NCI-H2227 (cell line): ENCODE results near the gene IL24.

ENCODE experiments used
- DNase-seq: peaks from one replicate; lab custom pipeline; 2025; ENCODE audit not compliant: unreplicated experiment; lab: John Stamatoyannopoulos, UW

Gene IL24

GRCh38 chr1:206903687-206904086 lies 6.4 kb downstream of the IL24 start:
- DNase-seq: no peak

GRCh38 chr1:206904423-206905142 lies 7.3 kb downstream of the IL24 start:
- no peak for DNase-seq

- no peak for DNase-seq
These were observed 8.3 kb downstream of the IL24 start for GRCh38 chr1:206905295-206906164.

GRCh38 chr1:206907304-206907991 lies 10.2 kb downstream of the IL24 start:
- DNase-seq: peak; percentile 8

- DNase-seq: no peak
These were observed 10.8 kb downstream of the IL24 start for GRCh38 chr1:206908038-206908437.

GRCh38 chr1:206909161-206909882 lies 12.1 kb downstream of the IL24 start:
- peak; percentile 45 for DNase-seq

GRCh38 chr1:206909883-206910318 lies 12.7 kb downstream of the IL24 start:
- no peak for DNase-seq

- peak; percentile 61 for DNase-seq
These were observed 13.9 kb downstream of the IL24 start for GRCh38 chr1:206911064-206911663.

- peak; percentile 89 for DNase-seq
These were observed 15.3 kb downstream of the IL24 start for GRCh38 chr1:206912445-206913095.

GRCh38 chr1:206913766-206914537 lies 16.7 kb downstream of the IL24 start:
- DNase-seq: no peak

GRCh38 chr1:206915030-206915735 lies 17.9 kb downstream of the IL24 start:
- DNase-seq: no peak

- no peak for DNase-seq
These were observed 18.9 kb downstream of the IL24 start for GRCh38 chr1:206916000-206916709.

- no peak for DNase-seq
These were observed 20.8 kb downstream of the IL24 start for GRCh38 chr1:206918076-206918475.

- no peak for DNase-seq
These were observed 24.6 kb downstream of the IL24 start, which contains the start of gene FCMR for GRCh38 chr1:206921772-206922265. FCMR (minus strand) TSS chr1:206921941; CDS start chr1:206921854, 87 bp downstream.

- DNase-seq: no peak
These were observed 25.3 kb downstream of the IL24 start for GRCh38 chr1:206922524-206922923.

- no peak for DNase-seq
These were observed 26.0 kb downstream of the IL24 start for GRCh38 chr1:206923009-206923960.
